GM12873 (cell line): Measurements from ENCODE around the gene CLRN3.

ENCODE experiments used
- TF ChIP-seq, protein P1 (sequence below): IDR thresholded peaks from 2 replicates; pipeline ENCODE4 v1.5.1; 2012; ENCODE audit warnings: low read depth, mild to moderate bottlenecking, moderate library complexity, low read length, control low read depth; ENCODE audit not compliant: insufficient read depth; ENCODE audit errors: missing control alignments

CLRN3 gene

DNA sequence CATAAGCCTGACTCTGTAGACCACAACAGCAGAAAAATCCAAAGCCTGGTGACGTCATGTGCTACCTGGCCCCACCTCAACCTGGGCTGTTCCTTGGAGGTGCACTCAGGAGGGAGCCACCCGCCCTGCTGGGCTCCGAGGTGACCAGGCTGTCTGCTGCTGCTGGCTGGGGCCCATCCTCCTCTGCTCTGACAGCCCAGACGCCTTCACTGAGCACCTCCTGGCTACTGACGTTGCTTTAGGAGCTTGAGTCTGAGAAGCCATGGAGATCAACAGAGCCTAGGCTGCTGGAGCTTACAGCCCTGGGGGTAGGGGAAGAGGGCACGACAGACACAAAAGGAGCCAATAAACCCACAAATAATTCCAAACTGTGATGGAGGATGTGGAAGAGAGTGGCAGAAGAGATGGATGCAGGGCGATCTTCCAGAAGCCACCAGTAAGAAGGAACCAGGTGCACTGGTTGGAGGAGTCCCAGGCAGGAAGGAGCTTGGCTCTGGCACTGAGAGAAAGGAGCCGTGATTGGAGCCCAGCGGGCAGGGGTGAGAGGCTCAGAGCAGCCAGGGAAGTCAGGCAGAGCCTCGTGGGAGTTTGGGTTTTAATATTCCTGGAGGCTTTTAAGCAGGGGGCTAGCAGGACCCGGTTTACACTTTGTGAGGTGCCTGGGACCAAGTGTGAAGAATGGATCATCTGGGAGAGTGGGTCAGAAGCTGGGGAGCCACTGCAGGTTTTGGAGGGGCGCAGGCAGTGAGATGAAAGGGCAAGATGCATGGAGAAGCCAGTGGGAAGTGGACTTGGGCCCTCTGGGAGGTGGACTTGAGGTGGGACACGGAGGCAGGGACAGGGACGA is 12.5 kb upstream of the CLRN3 start:
- TF ChIP-seq, protein P1, sequence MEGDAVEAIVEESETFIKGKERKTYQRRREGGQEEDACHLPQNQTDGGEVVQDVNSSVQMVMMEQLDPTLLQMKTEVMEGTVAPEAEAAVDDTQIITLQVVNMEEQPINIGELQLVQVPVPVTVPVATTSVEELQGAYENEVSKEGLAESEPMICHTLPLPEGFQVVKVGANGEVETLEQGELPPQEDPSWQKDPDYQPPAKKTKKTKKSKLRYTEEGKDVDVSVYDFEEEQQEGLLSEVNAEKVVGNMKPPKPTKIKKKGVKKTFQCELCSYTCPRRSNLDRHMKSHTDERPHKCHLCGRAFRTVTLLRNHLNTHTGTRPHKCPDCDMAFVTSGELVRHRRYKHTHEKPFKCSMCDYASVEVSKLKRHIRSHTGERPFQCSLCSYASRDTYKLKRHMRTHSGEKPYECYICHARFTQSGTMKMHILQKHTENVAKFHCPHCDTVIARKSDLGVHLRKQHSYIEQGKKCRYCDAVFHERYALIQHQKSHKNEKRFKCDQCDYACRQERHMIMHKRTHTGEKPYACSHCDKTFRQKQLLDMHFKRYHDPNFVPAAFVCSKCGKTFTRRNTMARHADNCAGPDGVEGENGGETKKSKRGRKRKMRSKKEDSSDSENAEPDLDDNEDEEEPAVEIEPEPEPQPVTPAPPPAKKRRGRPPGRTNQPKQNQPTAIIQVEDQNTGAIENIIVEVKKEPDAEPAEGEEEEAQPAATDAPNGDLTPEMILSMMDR = no peak

DNA sequence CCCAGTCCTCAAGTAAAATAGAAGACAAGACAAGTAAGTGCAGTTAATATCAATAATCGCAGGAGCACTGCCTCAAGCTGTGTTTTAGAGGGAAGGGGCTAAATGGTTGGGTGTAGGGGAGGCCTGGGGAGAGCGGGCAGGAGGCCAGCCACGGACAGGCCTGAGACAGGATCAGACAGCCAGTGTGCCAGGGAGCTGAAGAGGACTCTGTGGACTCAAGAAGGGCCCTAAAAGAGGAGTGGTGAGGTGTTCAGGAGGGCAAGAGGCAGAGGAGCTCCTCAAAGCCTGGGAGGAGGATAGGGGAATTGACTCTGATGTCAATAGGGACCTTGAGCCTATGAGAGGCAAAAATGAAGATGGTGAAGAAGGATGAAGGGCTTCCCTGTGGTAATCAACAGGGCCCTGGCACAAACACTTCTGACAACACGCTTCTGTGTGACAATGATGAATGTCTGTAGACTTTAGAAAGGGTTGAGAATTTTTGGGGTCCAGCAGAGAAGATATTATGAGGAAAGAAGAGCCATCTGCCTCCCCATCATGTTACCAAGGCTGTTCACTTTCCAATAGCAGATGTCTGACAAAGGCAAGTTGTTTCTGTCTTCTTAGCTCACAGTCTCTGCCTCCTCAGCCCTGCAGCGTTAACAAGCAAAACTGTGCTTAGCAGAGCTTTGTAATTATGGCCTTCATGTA is 11.7 kb upstream of the CLRN3 start:
- TF ChIP-seq, protein P1 = no peak

DNA sequence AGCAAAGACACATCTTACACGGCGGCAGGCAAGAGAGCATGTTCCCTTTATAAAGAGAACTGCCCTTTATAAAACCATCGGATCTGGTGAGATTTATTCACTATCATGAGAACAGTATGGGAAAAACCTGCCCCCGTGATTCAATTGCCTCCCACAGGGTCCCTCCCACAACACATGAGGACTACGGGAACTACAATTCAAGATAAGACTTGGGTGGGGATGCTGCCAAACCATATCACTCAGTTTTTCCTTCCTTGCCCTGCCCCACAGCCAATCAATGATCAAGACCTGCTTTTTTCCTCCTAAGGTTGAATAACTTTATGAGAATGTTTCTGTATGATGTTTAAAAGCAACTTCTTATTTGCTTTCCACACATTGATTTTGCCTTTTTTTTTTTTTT is 11.0 kb upstream of the CLRN3 start:
- TF ChIP-seq, protein P1 = no peak

DNA sequence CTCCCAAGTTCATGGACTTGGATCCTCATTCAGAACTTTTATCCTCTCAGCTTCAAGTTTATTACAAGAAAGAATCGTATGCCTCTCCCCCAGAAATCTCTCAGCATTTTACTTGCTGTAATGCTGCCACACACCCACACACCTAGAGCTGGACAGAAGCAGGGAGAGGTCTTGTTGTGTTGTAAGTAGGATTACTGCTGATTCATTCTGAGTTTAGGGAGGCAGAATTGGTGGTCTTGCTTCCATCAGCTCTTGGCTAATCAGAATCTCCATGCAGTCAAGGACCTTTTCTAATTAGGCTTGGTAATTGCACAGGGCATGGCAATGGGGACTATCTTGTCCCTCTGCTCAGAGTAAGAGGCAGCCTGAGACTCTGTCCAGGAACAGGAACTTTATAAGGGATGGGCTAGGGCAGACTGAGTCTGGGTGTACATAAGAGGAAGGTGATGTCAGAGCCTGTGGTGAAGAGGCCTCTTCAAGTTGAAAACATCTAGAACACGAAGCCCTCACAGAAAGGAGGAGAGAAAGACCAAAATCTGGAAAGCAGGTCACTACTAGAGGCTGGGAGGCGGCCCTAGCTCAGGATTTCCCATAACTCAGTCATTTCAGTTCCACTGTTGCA is 7.1 kb upstream of the CLRN3 start:
- TF ChIP-seq, protein P1 = no peak

DNA sequence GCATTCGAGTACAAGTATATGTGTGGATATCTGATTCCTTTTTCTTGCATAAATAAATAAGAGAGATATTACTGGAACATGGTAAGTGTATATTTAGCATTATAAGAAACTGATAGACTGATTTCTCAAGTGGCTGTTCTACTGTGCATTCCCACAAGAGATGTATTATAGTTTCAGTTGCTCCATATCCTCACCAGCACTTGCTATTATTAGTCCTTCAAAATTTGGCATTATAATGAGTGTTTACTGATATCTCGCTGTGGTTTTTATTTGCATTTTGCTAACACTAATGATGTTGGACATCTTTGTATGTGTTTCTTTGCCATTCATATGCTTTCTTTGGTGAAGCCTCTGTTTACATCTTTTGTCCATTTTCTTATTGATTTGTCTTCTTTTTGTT is 4.4 kb upstream of the CLRN3 start:
- TF ChIP-seq, protein P1 = no peak

DNA sequence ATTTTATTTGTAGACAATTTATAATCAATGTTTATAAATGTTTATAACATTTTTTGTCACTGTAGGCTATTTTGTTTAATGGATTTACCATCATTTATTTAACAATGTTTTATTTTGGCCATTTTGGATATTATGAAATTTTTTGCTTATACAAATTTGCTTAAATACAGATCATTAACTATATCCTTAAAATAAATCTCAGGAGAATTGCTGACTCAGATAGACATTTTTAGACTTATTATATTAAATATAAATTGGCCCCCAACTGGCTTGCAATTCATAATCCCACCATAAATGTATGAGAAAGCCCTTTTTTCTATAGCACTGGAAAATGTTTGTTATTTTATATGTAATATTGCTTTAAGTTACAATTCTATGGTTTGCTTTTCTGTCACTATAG is 3.8 kb upstream of the CLRN3 start:
- TF ChIP-seq, protein P1 = no peak

DNA sequence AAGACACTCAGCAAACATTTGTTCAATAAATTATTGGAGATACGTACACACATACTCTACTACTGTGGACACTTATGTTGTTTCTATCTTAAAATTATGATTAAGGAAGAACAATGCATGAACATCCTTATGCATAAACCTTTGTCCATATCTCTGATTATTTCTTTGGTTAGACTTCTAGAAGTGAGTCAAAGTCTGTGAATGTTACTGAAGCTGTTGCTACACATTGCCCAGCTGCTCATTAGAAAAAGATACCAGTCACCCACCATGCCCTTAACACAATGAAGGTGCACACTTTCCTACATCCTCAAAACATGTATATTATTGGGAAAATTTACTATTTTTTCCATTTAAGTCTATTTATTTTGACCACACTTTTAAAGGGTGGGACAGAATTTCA is 1.4 kb upstream of the CLRN3 start:
- TF ChIP-seq, protein P1 = no peak
